ENCODE results near the gene ICOSLG.

The ICOSLG gene

GRCh38 chr21:44282370-44282769, 41.6 kb upstream of the ICOSLG start:
- TF ChIP-seq ZNF565 (CRISPR knock-in tag; conservative IDR thresholded peaks at IDR 0.05; ENCODE audit: low read depth) (no peak), ZNF8 (CRISPR knock-in tag; IDR thresholded peaks at IDR 0.05) (no peak), SNAI2 (CRISPR knock-in tag; IDR thresholded peaks at IDR 0.05) (no peak), ZC3H10 (CRISPR knock-in tag; IDR thresholded peaks at IDR 0.05) (no peak), TCF4 (CRISPR knock-in tag; IDR thresholded peaks at IDR 0.05; ENCODE audit: borderline replicate concordance) (no peak), TOX (CRISPR knock-in tag; IDR thresholded peaks at IDR 0.05; ENCODE audit: borderline replicate concordance) (no peak)
- TF ChIP-seq, protein P1, sequence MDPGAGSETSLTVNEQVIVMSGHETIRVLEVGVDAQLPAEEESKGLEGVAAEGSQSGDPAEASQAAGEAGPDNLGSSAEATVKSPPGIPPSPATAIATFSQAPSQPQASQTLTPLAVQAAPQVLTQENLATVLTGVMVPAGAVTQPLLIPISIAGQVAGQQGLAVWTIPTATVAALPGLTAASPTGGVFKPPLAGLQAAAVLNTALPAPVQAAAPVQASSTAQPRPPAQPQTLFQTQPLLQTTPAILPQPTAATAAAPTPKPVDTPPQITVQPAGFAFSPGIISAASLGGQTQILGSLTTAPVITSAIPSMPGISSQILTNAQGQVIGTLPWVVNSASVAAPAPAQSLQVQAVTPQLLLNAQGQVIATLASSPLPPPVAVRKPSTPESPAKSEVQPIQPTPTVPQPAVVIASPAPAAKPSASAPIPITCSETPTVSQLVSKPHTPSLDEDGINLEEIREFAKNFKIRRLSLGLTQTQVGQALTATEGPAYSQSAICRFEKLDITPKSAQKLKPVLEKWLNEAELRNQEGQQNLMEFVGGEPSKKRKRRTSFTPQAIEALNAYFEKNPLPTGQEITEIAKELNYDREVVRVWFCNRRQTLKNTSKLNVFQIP (CRISPR knock-in tag; IDR thresholded peaks at IDR 0.05; ENCODE audit: borderline replicate concordance, low read depth) = no peak
- no peak for ATAC-seq

DNA sequence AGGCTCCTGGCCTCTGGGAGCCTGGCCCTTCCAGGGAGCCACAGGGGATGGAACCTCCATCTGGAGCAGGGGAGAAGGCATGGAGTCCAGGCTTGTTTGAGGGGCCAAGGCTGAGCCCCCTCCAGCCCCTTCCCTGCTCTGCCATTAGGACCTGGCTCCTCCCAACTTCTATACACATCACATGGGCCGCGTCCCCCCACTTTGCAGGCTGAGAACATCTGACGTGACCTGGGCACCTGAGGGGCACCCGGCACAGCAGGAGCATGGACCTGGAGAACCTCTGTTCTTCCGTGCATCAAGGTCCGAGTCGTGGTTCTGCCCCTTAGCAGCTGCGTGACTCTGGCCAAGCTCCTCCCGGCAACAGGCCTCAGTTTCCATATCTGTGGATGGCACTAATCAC, 41.1 kb upstream of the ICOSLG start:
- no peak for ATAC-seq
- TF ChIP-seq CSRNP3 (CRISPR knock-in tag; IDR thresholded peaks at IDR 0.05) = no peak
- TF ChIP-seq BACH2 (CRISPR knock-in tag; IDR thresholded peaks at IDR 0.05; ENCODE audit: borderline replicate concordance) = no peak
- no peak for TF ChIP-seq ESRRG (CRISPR knock-in tag; IDR thresholded peaks at IDR 0.05)
- TF ChIP-seq, protein P2, sequence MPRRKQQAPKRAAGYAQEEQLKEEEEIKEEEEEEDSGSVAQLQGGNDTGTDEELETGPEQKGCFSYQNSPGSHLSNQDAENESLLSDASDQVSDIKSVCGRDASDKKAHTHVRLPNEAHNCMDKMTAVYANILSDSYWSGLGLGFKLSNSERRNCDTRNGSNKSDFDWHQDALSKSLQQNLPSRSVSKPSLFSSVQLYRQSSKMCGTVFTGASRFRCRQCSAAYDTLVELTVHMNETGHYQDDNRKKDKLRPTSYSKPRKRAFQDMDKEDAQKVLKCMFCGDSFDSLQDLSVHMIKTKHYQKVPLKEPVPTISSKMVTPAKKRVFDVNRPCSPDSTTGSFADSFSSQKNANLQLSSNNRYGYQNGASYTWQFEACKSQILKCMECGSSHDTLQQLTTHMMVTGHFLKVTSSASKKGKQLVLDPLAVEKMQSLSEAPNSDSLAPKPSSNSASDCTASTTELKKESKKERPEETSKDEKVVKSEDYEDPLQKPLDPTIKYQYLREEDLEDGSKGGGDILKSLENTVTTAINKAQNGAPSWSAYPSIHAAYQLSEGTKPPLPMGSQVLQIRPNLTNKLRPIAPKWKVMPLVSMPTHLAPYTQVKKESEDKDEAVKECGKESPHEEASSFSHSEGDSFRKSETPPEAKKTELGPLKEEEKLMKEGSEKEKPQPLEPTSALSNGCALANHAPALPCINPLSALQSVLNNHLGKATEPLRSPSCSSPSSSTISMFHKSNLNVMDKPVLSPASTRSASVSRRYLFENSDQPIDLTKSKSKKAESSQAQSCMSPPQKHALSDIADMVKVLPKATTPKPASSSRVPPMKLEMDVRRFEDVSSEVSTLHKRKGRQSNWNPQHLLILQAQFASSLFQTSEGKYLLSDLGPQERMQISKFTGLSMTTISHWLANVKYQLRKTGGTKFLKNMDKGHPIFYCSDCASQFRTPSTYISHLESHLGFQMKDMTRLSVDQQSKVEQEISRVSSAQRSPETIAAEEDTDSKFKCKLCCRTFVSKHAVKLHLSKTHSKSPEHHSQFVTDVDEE (CRISPR knock-in tag; IDR thresholded peaks at IDR 0.05) = no peak
- no peak for TF ChIP-seq ARNTL (CRISPR knock-in tag; IDR thresholded peaks at IDR 0.05; ENCODE audit: borderline replicate concordance, low read depth)
- no peak for TF ChIP-seq RARB (CRISPR knock-in tag; IDR thresholded peaks at IDR 0.05)
- no peak for TF ChIP-seq ZNF8 (CRISPR knock-in tag; IDR thresholded peaks at IDR 0.05)
- TF ChIP-seq OSR1 (CRISPR knock-in tag; IDR thresholded peaks at IDR 0.05) = no peak
- TF ChIP-seq CSDC2 (CRISPR knock-in tag; IDR thresholded peaks at IDR 0.05) = no peak
- no peak for TF ChIP-seq ZNF70 (CRISPR knock-in tag; IDR thresholded peaks at IDR 0.05)

GRCh38 chr21:44279354-44280260, 38.9 kb upstream of the ICOSLG start:
- no peak for TF ChIP-seq ESRRG (CRISPR knock-in tag; IDR thresholded peaks at IDR 0.05)
- TF ChIP-seq TCF4 (CRISPR knock-in tag; IDR thresholded peaks at IDR 0.05; ENCODE audit: borderline replicate concordance) = no peak
- no peak for TF ChIP-seq RARB (CRISPR knock-in tag; IDR thresholded peaks at IDR 0.05)
- TF ChIP-seq GLIS3 (CRISPR knock-in tag; IDR thresholded peaks at IDR 0.05) = no peak
- TF ChIP-seq ZC3H10 (CRISPR knock-in tag; IDR thresholded peaks at IDR 0.05) = no peak
- TF ChIP-seq TOX (CRISPR knock-in tag; IDR thresholded peaks at IDR 0.05; ENCODE audit: borderline replicate concordance) = no peak
- no peak for TF ChIP-seq CSRNP3 (CRISPR knock-in tag; IDR thresholded peaks at IDR 0.05)
- ATAC-seq = no peak

DNA sequence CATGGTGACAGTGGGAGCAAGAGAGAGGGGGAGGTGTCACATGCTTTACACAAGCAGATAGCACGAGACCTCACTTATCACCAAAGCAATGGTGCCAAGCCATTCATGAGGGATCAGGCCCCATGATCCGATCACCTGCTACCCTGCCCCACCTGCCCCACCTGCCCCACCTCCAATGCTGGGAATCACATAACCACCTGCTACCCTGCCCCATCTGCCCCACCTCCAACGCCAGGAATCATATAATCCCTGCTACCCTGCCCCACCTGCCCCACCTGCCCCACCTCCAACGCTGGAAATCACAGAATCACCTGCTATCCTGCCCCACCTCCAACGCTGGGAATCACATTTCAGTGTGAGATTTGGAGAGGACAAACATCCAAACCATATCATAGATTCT, 34.3 kb upstream of the ICOSLG start:
- TF ChIP-seq ZFP3 (CRISPR knock-in tag; IDR thresholded peaks at IDR 0.05) (no peak), PPARA (CRISPR knock-in tag; IDR thresholded peaks at IDR 0.05; ENCODE audit: borderline replicate concordance) (no peak), ISL1 (CRISPR knock-in tag; IDR thresholded peaks at IDR 0.05) (no peak), RARB (CRISPR knock-in tag; IDR thresholded peaks at IDR 0.05) (no peak), CSDC2 (CRISPR knock-in tag; IDR thresholded peaks at IDR 0.05) (no peak), BACH2 (CRISPR knock-in tag; IDR thresholded peaks at IDR 0.05; ENCODE audit: borderline replicate concordance) (no peak), TCF4 (CRISPR knock-in tag; IDR thresholded peaks at IDR 0.05; ENCODE audit: borderline replicate concordance) (no peak), ARNTL (CRISPR knock-in tag; IDR thresholded peaks at IDR 0.05; ENCODE audit: borderline replicate concordance, low read depth) (no peak)
- TF ChIP-seq, protein P1 (CRISPR knock-in tag; IDR thresholded peaks at IDR 0.05; ENCODE audit: borderline replicate concordance, low read depth) = no peak
- no peak for ATAC-seq
